ENCODE results near the gene ZNF718.

DNA sequence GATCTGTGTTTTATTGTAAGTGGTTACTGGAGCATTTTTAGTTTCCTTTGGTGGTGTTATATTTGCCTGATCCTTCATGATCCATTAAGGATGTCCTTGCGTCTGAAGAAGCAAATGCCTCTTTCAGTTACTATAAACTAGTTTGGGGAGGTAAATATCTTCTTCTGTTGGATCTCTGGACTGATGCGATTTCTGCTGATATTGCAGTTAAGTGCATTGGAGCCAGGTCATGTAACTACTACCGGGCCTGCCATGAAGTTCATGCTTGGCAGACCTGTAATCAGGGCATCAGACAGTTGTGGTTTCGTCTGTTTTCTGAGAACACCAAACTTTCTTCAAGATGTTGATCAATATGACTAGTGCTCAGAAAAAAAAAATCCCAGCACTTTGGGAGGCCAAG, 22.9 kb downstream of the ZNF718 start:
- TF ChIP-seq, protein P1, sequence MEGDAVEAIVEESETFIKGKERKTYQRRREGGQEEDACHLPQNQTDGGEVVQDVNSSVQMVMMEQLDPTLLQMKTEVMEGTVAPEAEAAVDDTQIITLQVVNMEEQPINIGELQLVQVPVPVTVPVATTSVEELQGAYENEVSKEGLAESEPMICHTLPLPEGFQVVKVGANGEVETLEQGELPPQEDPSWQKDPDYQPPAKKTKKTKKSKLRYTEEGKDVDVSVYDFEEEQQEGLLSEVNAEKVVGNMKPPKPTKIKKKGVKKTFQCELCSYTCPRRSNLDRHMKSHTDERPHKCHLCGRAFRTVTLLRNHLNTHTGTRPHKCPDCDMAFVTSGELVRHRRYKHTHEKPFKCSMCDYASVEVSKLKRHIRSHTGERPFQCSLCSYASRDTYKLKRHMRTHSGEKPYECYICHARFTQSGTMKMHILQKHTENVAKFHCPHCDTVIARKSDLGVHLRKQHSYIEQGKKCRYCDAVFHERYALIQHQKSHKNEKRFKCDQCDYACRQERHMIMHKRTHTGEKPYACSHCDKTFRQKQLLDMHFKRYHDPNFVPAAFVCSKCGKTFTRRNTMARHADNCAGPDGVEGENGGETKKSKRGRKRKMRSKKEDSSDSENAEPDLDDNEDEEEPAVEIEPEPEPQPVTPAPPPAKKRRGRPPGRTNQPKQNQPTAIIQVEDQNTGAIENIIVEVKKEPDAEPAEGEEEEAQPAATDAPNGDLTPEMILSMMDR (IDR thresholded peaks at IDR 0.05), result no peak
- TF ChIP-seq POLR2A (IDR thresholded peaks at IDR 0.05), result no peak
